Stomach (tissue), 9 donors: ENCODE data around the gene PRICKLE2. TPM values are rescaled to one million over a fixed set of nuclear protein-coding genes. Genes with fewer than 3 reads are reported as not detected.

Experiments
- DNase-seq, 2 donors: peaks; one replicate each; pipeline versions ENCODE4 v3.0.0 to v3.0.0-alpha.2; 2013 to 2019
- H3K27ac ChIP-seq, 5 donors: fragments of 200-600 bp in 4 of 5; sonication (generic) in 4 of 5; one replicate each; pipeline ENCODE4 v1.5.1; 2013 to 2019; ENCODE audit warnings: mild to moderate bottlenecking in 1 of 5, moderate library complexity in 1 of 5
- H3K27me3 ChIP-seq, 3 donors: fragments of 200-600 bp; sonication (generic); one replicate each; pipeline ENCODE4 v1.5.1; 2017 to 2019; ENCODE audit warnings: mixed run types in 1 of 3
- H3K36me3 ChIP-seq, 4 donors: fragments of 200-600 bp; sonication (generic); 1 replicate in 3 of 4; 2 replicates in 1 of 4; pipeline ENCODE4 v1.5.1; 2016 to 2019
- H3K4me1 ChIP-seq, 4 donors: fragments of 200-600 bp; sonication (generic); one replicate each; pipeline ENCODE4 v1.5.1; 2016 to 2019
- H3K4me3 ChIP-seq, 4 donors: fragments of 200-600 bp; sonication (generic) in 3 of 4; one replicate each; pipeline ENCODE4 v1.5.1; 2016 to 2019; ENCODE audit warnings: mild to moderate bottlenecking in 1 of 4
- H3K9me3 ChIP-seq, 4 donors: fragments of 200-600 bp; sonication (generic); one replicate each; pipeline ENCODE4 v1.5.1; 2016 to 2019
- CTCF ChIP-seq, 7 experiments: fragments of 450-650 bp in 4 of 7; fragments of 200-600 bp in 3 of 7; sonication (generic) in 3 of 7; IDR thresholded peaks; one replicate each; pipeline ENCODE4 v1.5.1; 2016 to 2019; ENCODE audit warnings: antibody characterized with exemption in 7 of 7, control low read depth in 2 of 7, mild to moderate bottlenecking in 1 of 7
- EP300 ChIP-seq: sonication (generic); formaldehyde crosslinking; IDR thresholded peaks from one replicate; pipeline ENCODE4 v1.6.1; 2017; ENCODE audit warnings: antibody characterized with exemption
- POLR2A ChIP-seq, 4 donors: fragments of 450-650 bp; IDR thresholded peaks; one replicate each; pipeline ENCODE4 v1.6.1; 2016; ENCODE audit warnings: antibody characterized with exemption in 4 of 4, control low read depth in 2 of 4, mild to moderate bottlenecking in 1 of 4, moderate library complexity in 1 of 4
- POLR2AphosphoS5 ChIP-seq, 3 donors: sonication (generic); formaldehyde crosslinking; IDR thresholded peaks; one replicate each; pipeline ENCODE4 v1.6.1; 2016; ENCODE audit warnings: antibody characterized with exemption in 3 of 3
- WGBS, 5 donors: extraction: QIAGEN DNeasy Blood & Tissue Kit in 3 of 5; methylation state at CpG; one replicate each; pipeline versions ENCODE4 v1.1.5 to v1.1.7; 2013 to 2018; 5-methylcytosine and 5-hydroxymethylcytosine counted together
- intact Hi-C: fragments of 100-400 bp; cut with DNase I; formaldehyde crosslinking; loops from one replicate; pipeline ENCODE4 v1.15.1; 2023; ENCODE audit warnings: low total_unique reads
- polyA plus RNA-seq, 3 donors: library from polyadenylated mRNA; stranded (reverse); fragments of 200-250 nt; gene quantifications; one replicate each; pipeline ENCODE4 v1.2.3, GENCODE V29; 2013
- total RNA-seq, 5 donors: library from RNA; depleted of rRNA; stranded (reverse); fragments of >200 nt; gene quantifications; one replicate each; pipeline versions ENCODE4 v1.1.0 to v1.2.3, GENCODE V29; 2014 to 2016
- donor health status: healthy with polysubstance abuse.
- donor health status: Bipolar disorder and iron deficiency.
- donor health status: healthy.

PRICKLE2 gene
- total and polyA plus RNA-seq, 8 donors = 3.7 to 59.1 (median 21.0) TPM

- Histone ChIP-seq H3K9me3 (no peaks in the 10 kb centered on the region), H3K27ac (no peak overlapping the region), H3K4me1 (peaks cover 0 to 18% (median 4%) of the 10 kb centered on the region in 4 donors), H3K4me3 (no peak overlapping the region), H3K27me3 (no peaks in the 10 kb centered on the region), H3K36me3 (no peaks in the 10 kb centered on the region)
- WGBS, 5 donors = 84 to 93% (median 86%) methylated on average over 4 of the region's 4 CpGs
- DNase-seq = no peak
- TF ChIP-seq POLR2AphosphoS5 (IDR thresholded peaks at IDR 0.05) = no peak
- TF ChIP-seq CTCF (IDR thresholded peaks at IDR 0.05) = no peak
- no peak for TF ChIP-seq EP300
- no peak for TF ChIP-seq POLR2A (IDR thresholded peaks at IDR 0.05)
- intact Hi-C loops = no loop called here
Observed at GRCh38 chr3:64176461-64176996, 48.7 kb downstream of the PRICKLE2 start.

GRCh38 chr3:64174328-64174727 lies 50.9 kb downstream of the PRICKLE2 start:
- Histone ChIP-seq H3K4me1 (peaks cover 0 to 11% (median 4%) of the 10 kb centered on the region in 4 donors), H3K9me3 (no peaks in the 10 kb centered on the region), H3K36me3 (no peaks in the 10 kb centered on the region), H3K4me3 (no peak overlapping the region), H3K27ac (no peak overlapping the region), H3K27me3 (no peaks in the 10 kb centered on the region)
- TF ChIP-seq EP300 = no peak
- no peak for TF ChIP-seq POLR2A (IDR thresholded peaks at IDR 0.05)
- DNase-seq = no peak
- intact Hi-C loops = no loop called here
- 64 to 76% (median 74%) methylated on average over 6 of the region's 6 CpGs for WGBS, 5 donors

- no peak overlapping the region for H3K27ac ChIP-seq
Observed at GRCh38 chr3:64173563-64173962, 51.7 kb downstream of the PRICKLE2 start.

GRCh38 chr3:64170270-64170669 lies 55.0 kb downstream of the PRICKLE2 start:
- TF ChIP-seq POLR2A (IDR thresholded peaks at IDR 0.05) (no peak), POLR2AphosphoS5 (IDR thresholded peaks at IDR 0.05) (no peak), CTCF (IDR thresholded peaks at IDR 0.05) (no peak), EP300 (no peak)
- intact Hi-C loops = no loop called here
- Histone ChIP-seq H3K4me3 (no peak overlapping the region), H3K9me3 (no peaks in the 10 kb centered on the region), H3K27ac (no peak overlapping the region), H3K27me3 (no peaks in the 10 kb centered on the region), H3K36me3 (no peaks in the 10 kb centered on the region), H3K4me1 (peaks cover 4 to 27% (median 10%) of the 10 kb centered on the region in 4 donors)
- no peak for DNase-seq
- WGBS, 5 donors = 73 to 84% (median 77%) methylated on average over 5 of the region's 5 CpGs

More at GRCh38 chr3:64173563-64173962, 51.7 kb downstream of the PRICKLE2 start:
- Histone ChIP-seq H3K4me3 (no peak overlapping the region), H3K4me1 (peaks cover 0 to 11% (median 4%) of the 10 kb centered on the region in 4 donors), H3K9me3 (no peaks in the 10 kb centered on the region), H3K36me3 (no peaks in the 10 kb centered on the region), H3K27me3 (no peaks in the 10 kb centered on the region)
- WGBS, 5 donors = 73 to 86% (median 80%) methylated on average over 5 of the region's 5 CpGs
- no peak for DNase-seq
- intact Hi-C loops = no loop called here
- TF ChIP-seq POLR2A (IDR thresholded peaks at IDR 0.05) = no peak
- TF ChIP-seq CTCF (IDR thresholded peaks at IDR 0.05) = no peak
- no peak for TF ChIP-seq POLR2AphosphoS5 (IDR thresholded peaks at IDR 0.05)

- intact Hi-C loops = no loop called here
- Histone ChIP-seq H3K36me3 (no peaks in the 10 kb centered on the region), H3K4me3 (no peak overlapping the region), H3K9me3 (no peaks in the 10 kb centered on the region), H3K27me3 (no peaks in the 10 kb centered on the region), H3K4me1 (peaks cover 0 to 35% (median 17%) of the 10 kb centered on the region in 4 donors), H3K27ac (peak overlapping the region in 1 of 5 donors; percentile 14)
- TF ChIP-seq CTCF (IDR thresholded peaks at IDR 0.05) (no peak), POLR2AphosphoS5 (IDR thresholded peaks at IDR 0.05) (no peak), POLR2A (IDR thresholded peaks at IDR 0.05) (no peak), EP300 (no peak)
- 63 to 89% (median 83%) methylated on average over 1 of the region's 1 CpG for WGBS, 5 donors
- DNase-seq = no peak
Observed at GRCh38 chr3:64167868-64168267, 57.4 kb downstream of the PRICKLE2 start.
